Natural killer cell (primary cell): Measurements from ENCODE around the gene SASH3. TPM values are rescaled to one million over a fixed set of nuclear protein-coding genes. Genes with fewer than 3 reads are reported as not detected.

Experiments used
- ATAC-seq, 3 donors: fragments of 150-1000 bp in 2 of 3; fragments of 200-7000 bp in 1 of 3; cut with Tn5 transposase; 1 replicate in 1 of 3; 2 replicates in 2 of 3; pipeline ENCODE4 v1.10.0; 2021; ENCODE audit warnings: mild to moderate bottlenecking in 2 of 3, moderate library complexity in 2 of 3
- DNase-seq, 2 donors: peaks; one replicate each; pipeline versions ENCODE4 v3.0.0 to v3.0.0-alpha.2; 2013 to 2021; ENCODE audit warnings: mixed read lengths in 1 of 2
- H3K27ac ChIP-seq: one replicate; pipeline ENCODE4 v1.5.1; 2013; ENCODE audit warnings: mild to moderate bottlenecking, low read length
- H3K27me3 ChIP-seq: one replicate; pipeline ENCODE4 v1.6.1; 2013; ENCODE audit warnings: low read length; ENCODE audit not compliant: control insufficient read depth, insufficient read depth
- H3K36me3 ChIP-seq: one replicate; pipeline ENCODE4 v1.6.1; 2013; ENCODE audit warnings: low read length; ENCODE audit not compliant: control insufficient read depth, insufficient read depth
- H3K4me1 ChIP-seq: one replicate; pipeline ENCODE4 v1.6.1; 2013; ENCODE audit warnings: low read length; ENCODE audit not compliant: control insufficient read depth, insufficient read depth
- H3K4me3 ChIP-seq: one replicate; pipeline ENCODE4 v1.5.1; 2013; ENCODE audit warnings: low read length
- H3K9me3 ChIP-seq: one replicate; pipeline ENCODE4 v1.6.1; 2013; ENCODE audit warnings: low read length; ENCODE audit not compliant: control insufficient read depth, insufficient read depth
- H3K27ac Mint-ChIP-seq, 2 donors: one replicate each; pipeline ENCODE4 v1.8.0; 2022; ENCODE audit warnings: mild to moderate bottlenecking in 2 of 2, mixed read lengths in 2 of 2, moderate library complexity in 1 of 2
- H3K27me3 Mint-ChIP-seq, 2 donors: one replicate each; pipeline ENCODE4 v1.8.0; 2022; ENCODE audit warnings: low read depth in 2 of 2, mixed read lengths in 2 of 2
- H3K36me3 Mint-ChIP-seq: one replicate; pipeline ENCODE4 v1.8.0; 2022; ENCODE audit warnings: mixed read lengths
- H3K4me1 Mint-ChIP-seq, 2 donors: one replicate each; pipeline ENCODE4 v1.8.0; 2022; ENCODE audit warnings: mixed read lengths in 2 of 2
- H3K4me3 Mint-ChIP-seq: one replicate; pipeline ENCODE4 v1.8.0; 2022; ENCODE audit warnings: mild to moderate bottlenecking, moderate library complexity, mixed read lengths
- H3K9me3 Mint-ChIP-seq, 2 donors: one replicate each; pipeline ENCODE4 v1.8.0; 2022; ENCODE audit warnings: mixed read lengths in 2 of 2
- WGBS: methylation state at CpG from one replicate; pipeline ENCODE4 v1.1.7; 2013; ENCODE audit warnings: missing lambda C conversion rate; ENCODE audit not compliant: insufficient coverage; 5-methylcytosine and 5-hydroxymethylcytosine counted together
- intact Hi-C: fragments of 100-400 bp; cut with micrococcal nuclease; formaldehyde crosslinking; loops from one replicate; pipeline ENCODE4 v1.14.2; 2022
- total RNA-seq, 4 donors: library from RNA; stranded (reverse); fragments of 120-200 nt in 1 of 4; gene quantifications; one replicate each; pipeline versions ENCODE4 v1.2.3 to v1.2.4, GENCODE V29; 2013 to 2022
- TF ChIP-seq, protein P1 (sequence below): fragments of 200-600 bp; IDR thresholded peaks from one replicate; pipeline ENCODE4 v1.8.0; 2022; ENCODE audit warnings: antibody characterized with exemption

The SASH3 gene
- total RNA-seq, 3 donors from 2014 or later (not counting 1 experiment from before 2014, with no cell fraction given): 356 to 403 (median 392) TPM

DNA sequence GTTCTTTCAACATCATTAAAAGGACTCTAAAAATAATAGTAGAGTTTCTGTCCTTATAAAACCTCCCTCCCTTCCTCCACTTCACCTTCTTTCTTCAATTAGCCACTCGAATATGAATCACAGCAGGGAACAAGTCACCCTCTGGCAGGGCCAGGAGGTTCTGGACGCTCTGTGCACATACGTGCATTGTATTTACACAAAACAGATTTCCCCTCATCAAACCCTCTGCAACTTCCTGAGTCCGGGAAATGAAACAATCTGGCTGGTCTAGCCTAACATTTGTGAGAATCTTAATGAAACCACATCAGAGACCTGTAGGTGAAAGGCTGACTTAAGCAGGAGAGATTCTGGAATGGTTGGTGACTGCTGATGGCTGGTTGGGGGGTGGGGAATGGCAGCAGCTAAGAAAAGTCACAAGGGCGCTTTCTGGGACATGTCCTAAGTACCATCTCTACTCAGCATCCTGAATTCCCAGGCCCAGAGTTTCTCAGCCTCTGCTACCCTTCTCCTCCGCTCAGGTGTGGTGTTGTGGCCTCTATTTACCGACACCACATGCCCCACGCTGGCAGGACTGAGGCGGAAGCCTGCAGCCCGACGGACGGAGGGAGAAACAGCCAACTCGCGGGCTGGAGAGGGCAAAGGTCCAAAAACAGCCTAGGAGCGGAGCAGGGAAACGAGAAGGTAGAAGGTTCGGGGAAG is 62.9 kb downstream of the SASH3 start:
- 11% methylated on average over 16 of the region's 17 CpGs for WGBS
- H3K36me3 Mint-ChIP-seq: no peaks in the 10 kb centered on the region
- H3K9me3 Mint-ChIP-seq: no peaks in the 10 kb centered on the region
- Histone ChIP-seq H3K4me1 (peaks cover 8% of the 10 kb centered on the region), H3K4me3 (peak overlapping the region; percentile 77), H3K27me3 (no peaks in the 10 kb centered on the region), H3K36me3 (no peaks in the 10 kb centered on the region), H3K9me3 (no peaks in the 10 kb centered on the region), H3K27ac (no peak overlapping the region)
- no peak overlapping the region for H3K27ac Mint-ChIP-seq
- H3K27me3 Mint-ChIP-seq: peaks cover 3 to 21% of the 10 kb centered on the region in 2 donors
- H3K4me1 Mint-ChIP-seq: peaks cover 0 to 10% of the 10 kb centered on the region in 2 donors
- H3K4me3 Mint-ChIP-seq: peak overlapping the region; percentile 77
- TF ChIP-seq, protein P1, sequence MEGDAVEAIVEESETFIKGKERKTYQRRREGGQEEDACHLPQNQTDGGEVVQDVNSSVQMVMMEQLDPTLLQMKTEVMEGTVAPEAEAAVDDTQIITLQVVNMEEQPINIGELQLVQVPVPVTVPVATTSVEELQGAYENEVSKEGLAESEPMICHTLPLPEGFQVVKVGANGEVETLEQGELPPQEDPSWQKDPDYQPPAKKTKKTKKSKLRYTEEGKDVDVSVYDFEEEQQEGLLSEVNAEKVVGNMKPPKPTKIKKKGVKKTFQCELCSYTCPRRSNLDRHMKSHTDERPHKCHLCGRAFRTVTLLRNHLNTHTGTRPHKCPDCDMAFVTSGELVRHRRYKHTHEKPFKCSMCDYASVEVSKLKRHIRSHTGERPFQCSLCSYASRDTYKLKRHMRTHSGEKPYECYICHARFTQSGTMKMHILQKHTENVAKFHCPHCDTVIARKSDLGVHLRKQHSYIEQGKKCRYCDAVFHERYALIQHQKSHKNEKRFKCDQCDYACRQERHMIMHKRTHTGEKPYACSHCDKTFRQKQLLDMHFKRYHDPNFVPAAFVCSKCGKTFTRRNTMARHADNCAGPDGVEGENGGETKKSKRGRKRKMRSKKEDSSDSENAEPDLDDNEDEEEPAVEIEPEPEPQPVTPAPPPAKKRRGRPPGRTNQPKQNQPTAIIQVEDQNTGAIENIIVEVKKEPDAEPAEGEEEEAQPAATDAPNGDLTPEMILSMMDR: no peak
- ATAC-seq (no peak), DNase-seq (peak in 1 of 2 donors; percentile 12)
- intact Hi-C loops: no loop called here

DNA sequence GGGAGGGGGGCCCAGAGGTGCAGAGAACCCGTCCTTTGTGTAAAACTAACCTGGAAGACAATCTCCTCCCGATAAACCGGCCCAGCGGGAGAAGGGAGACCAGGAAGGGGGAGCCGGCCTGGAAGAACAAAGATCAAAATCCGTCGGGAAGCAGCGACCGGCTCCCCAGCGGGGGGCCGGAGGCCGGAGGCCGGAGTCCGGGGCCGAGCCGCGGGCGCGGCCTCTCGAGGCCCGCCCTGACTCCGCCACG is 63.4 kb downstream of the SASH3 start:
- 0% methylated on average over 23 of the region's 23 CpGs for WGBS

DNA sequence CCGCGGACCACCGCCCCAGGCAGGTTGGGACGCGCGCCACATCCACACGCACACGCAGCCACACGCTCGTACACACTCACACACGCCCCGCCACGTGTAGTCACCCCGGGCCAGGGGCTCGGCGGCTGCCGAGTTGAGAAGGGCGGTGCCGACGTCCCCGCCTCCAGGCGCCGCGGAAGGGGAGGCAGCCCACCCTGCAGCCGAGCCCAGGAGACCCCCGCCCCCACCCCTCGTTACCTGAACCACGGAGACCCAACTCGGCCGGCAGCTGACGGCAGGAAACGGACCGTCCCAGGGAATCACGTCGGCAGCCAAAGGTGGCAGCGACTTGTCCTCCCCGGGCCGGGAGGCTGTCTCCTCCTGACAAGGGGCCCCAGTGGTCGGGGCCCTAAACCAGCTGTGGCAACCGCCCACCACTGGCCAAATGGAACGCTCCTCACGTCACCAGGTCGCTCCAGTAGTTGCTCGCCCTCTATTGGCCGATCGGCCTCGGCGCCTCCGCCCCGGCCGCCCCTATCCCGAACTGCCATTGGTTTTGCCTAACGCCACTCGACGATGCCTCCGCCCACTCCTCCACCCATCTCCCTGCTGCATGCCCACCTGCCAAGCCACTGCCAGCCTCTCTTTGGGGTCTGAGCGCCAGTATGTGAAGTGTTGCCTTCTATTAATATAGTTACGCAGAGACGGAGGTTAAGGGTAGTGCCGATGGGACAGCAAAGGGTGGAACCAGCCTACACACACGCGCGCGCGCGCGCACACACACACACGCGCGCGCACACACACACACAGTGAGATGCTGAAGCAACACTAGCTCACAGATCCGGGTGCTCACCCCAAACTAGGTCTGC is 63.9 kb downstream of the SASH3 start, which contains the start of gene ZDHHC9:
ZDHHC9 (minus strand) TSS at position 428 of the 848 bp plus-strand sequence. CDS start 1,941 bp downstream, outside the sequence.
- Mint-ChIP-seq H3K4me3 (peak within 1 kb of the TSS; percentile 88), H3K9me3 (no peaks in the 10 kb centered on the region), H3K36me3 (no peaks in the 10 kb centered on the region), H3K27ac (peak within 1 kb of the TSS; percentile 29 to 80), H3K4me1 (peaks cover 0 to 10% of the 10 kb centered on the region in 2 donors), H3K27me3 (peaks cover 3 to 21% of the 10 kb centered on the region in 2 donors)
- Histone ChIP-seq H3K4me1 (peaks cover 8% of the 10 kb centered on the region), H3K9me3 (no peaks in the 10 kb centered on the region), H3K4me3 (peak within 1 kb of the TSS; percentile 77), H3K27ac (peak within 1 kb of the TSS; percentile 38), H3K27me3 (no peaks in the 10 kb centered on the region), H3K36me3 (no peaks in the 10 kb centered on the region)
- DNase-seq (peak; percentile 80 to 90), ATAC-seq (peak; percentile 99)
- 0% methylated on average over 71 of the region's 72 CpGs for WGBS
- intact Hi-C loops: no loop called here
- TF ChIP-seq, protein P1: no peak

More for the DNA sequence above, 63.4 kb downstream of the SASH3 start:
- peak overlapping the region; percentile 77 for H3K4me3 Mint-ChIP-seq
- Histone ChIP-seq H3K27me3 (no peaks in the 10 kb centered on the region), H3K4me3 (peak overlapping the region; percentile 77), H3K27ac (no peak overlapping the region), H3K4me1 (peaks cover 8% of the 10 kb centered on the region), H3K9me3 (no peaks in the 10 kb centered on the region), H3K36me3 (no peaks in the 10 kb centered on the region)
- TF ChIP-seq, protein P1: no peak
- H3K9me3 Mint-ChIP-seq: no peaks in the 10 kb centered on the region
- intact Hi-C loops: no loop called here
- no peak overlapping the region for H3K27ac Mint-ChIP-seq
- ATAC-seq: no peak
- peaks cover 3 to 21% of the 10 kb centered on the region in 2 donors for H3K27me3 Mint-ChIP-seq
- H3K36me3 Mint-ChIP-seq: no peaks in the 10 kb centered on the region
- peaks cover 0 to 10% of the 10 kb centered on the region in 2 donors for H3K4me1 Mint-ChIP-seq
- no peak for DNase-seq

Other genes with a start within 250 kb of the SASH3 start
- gene OCRL, start 239.7 kb upstream of the SASH3 start, total RNA-seq: 1 to 10 TPM; 1.0 to 2.2 (median 1.8) TPM
- under 1 TPM in 1 of 3 donors, not detected in 2; 0.07 TPM for gene APLN, start 125.0 kb upstream of the SASH3 start, total RNA-seq
- gene XPNPEP2, start 41.0 kb upstream of the SASH3 start, total RNA-seq: 1 to 10 TPM in 2 of 3 donors, under 1 TPM in 1; 0.96 to 2.6 (median 1.6) TPM
- 1 to 10 TPM; 1.0 to 3.0 (median 2.1) TPM for gene ZDHHC9, start 63.9 kb downstream of the SASH3 start, total RNA-seq
- gene UTP14A, start 126.2 kb downstream of the SASH3 start, total RNA-seq: 10 to 100 TPM in 2 of 3 donors, 1 to 10 TPM in 1; 9.5 to 11.6 (median 11.0) TPM
- 10 to 100 TPM in 1 of 3 donors, 1 to 10 TPM in 2; 6.5 to 10.5 (median 9.9) TPM for gene BCORL1, start 202.7 kb downstream of the SASH3 start, total RNA-seq